Inflammatory macrophage (primary cell): Measurements from ENCODE around the gene BICD2.
"Not testable (repeated sequence)": the region's sequence is repeated elsewhere in the genome, so short reads cannot be mapped to it uniquely, and the experiment has no call there.

ENCODE experiments used
- DNase-seq, 2 donors: peaks; one replicate each; pipeline ENCODE4 v3.0.0-alpha.2; 2020 to 2022

BICD2 gene

GRCh38 chr9:92770360-92770995, 5.8 kb upstream of the BICD2 start:
- peak; percentile 36 to 45 for DNase-seq

- DNase-seq = no peak
These were observed 5.3 kb upstream of the BICD2 start for GRCh38 chr9:92769990-92770359.

- DNase-seq = peak; percentile 59 to 69
These were observed 4.7 kb upstream of the BICD2 start for GRCh38 chr9:92769286-92769685.

- DNase-seq = not testable (repeated sequence)
These were observed 4.2 kb upstream of the BICD2 start for GRCh38 chr9:92768816-92769215.

GRCh38 chr9:92767066-92768054, 2.7 kb upstream of the BICD2 start:
- DNase-seq = no peak

GRCh38 chr9:92764988-92765936, 629 bp upstream of the BICD2 start:
- peak; percentile 98 for DNase-seq

- peak; percentile 43 to 50 for DNase-seq
These were observed 782 bp downstream of the BICD2 start for GRCh38 chr9:92763721-92764380.

- DNase-seq = peak in 1 of 2 donors; percentile 16
These were observed 1.6 kb downstream of the BICD2 start for GRCh38 chr9:92762781-92763708.

GRCh38 chr9:92762196-92762595, 2.4 kb downstream of the BICD2 start:
- DNase-seq = no peak

- DNase-seq = no peak
These were observed 2.9 kb downstream of the BICD2 start for GRCh38 chr9:92761686-92762085.

GRCh38 chr9:92760494-92760893, 4.1 kb downstream of the BICD2 start:
- no peak for DNase-seq

- DNase-seq = no peak
These were observed 4.6 kb downstream of the BICD2 start for GRCh38 chr9:92760070-92760469.

GRCh38 chr9:92759446-92759845, 5.2 kb downstream of the BICD2 start:
- no peak for DNase-seq

- no peak for DNase-seq
These were observed 7.8 kb downstream of the BICD2 start for GRCh38 chr9:92756792-92757191.

GRCh38 chr9:92754091-92754745, 10.4 kb downstream of the BICD2 start:
- DNase-seq = peak in 1 of 2 donors; percentile 58

- no peak for DNase-seq
These were observed 11.7 kb downstream of the BICD2 start for GRCh38 chr9:92752812-92753404.

GRCh38 chr9:92749934-92750315, 14.7 kb downstream of the BICD2 start:
- peak; percentile 69 to 72 for DNase-seq

GRCh38 chr9:92749071-92749933, 15.3 kb downstream of the BICD2 start:
- no peak for DNase-seq

GRCh38 chr9:92748233-92748497, 16.5 kb downstream of the BICD2 start:
- no peak for DNase-seq
